Left ventricle myocardium inferior (tissue), 1 donor: ENCODE data around the gene PUDP. TPM values are rescaled to one million over a fixed set of nuclear protein-coding genes. Genes with fewer than 3 reads are reported as not detected.

Experiments used
- DNase-seq: peaks from one replicate; pipeline ENCODE4 v3.0.0-alpha.2; 2020
- H3K27ac ChIP-seq: fragments of 200-600 bp; replicated peaks from 2 replicates; pipeline ENCODE4 v1.8.0; 2021
- H3K27me3 ChIP-seq: fragments of 200-600 bp; 2 replicates; pipeline ENCODE4 v1.8.0; 2021; ENCODE audit warnings: low read depth
- H3K36me3 ChIP-seq: fragments of 200-600 bp; 2 replicates; pipeline ENCODE4 v1.8.0; 2021
- H3K4me1 ChIP-seq: fragments of 200-600 bp; 2 replicates; pipeline ENCODE4 v1.8.0; 2021
- H3K4me3 ChIP-seq: fragments of 200-600 bp; 2 replicates; pipeline ENCODE4 v1.8.0; 2021; ENCODE audit warnings: mild to moderate bottlenecking, moderate library complexity
- H3K9me3 ChIP-seq: fragments of 200-600 bp; replicated peaks from 2 replicates; pipeline ENCODE4 v1.8.0; 2021
- CTCF ChIP-seq: fragments of 200-600 bp; IDR thresholded peaks from 2 replicates; pipeline ENCODE4 v1.8.0; 2021; ENCODE audit warnings: antibody characterized with exemption, mild to moderate bottlenecking, borderline replicate concordance
- intact Hi-C: fragments of 100-400 bp; cut with micrococcal nuclease; formaldehyde crosslinking; loops from one replicate; pipeline ENCODE4 v1.11.0; 2022
- total RNA-seq: library from RNA; stranded (reverse); fragmentation: NEBNext Ultra II Directional; extraction: Animal tissue kit (Norgen Biotek cat#: 25700); gene quantifications from one replicate; pipeline ENCODE4 v1.2.1, GENCODE V29; 2021
- donor health status: DM: no; HTN: yes; CAD: no; lungs with severe emphysema.

Gene PUDP
- total RNA-seq, 1 donor from 2014 or later = 27.1 TPM

- Histone ChIP-seq H3K9me3 (no peaks in the 10 kb centered on the region), H3K4me1 (peaks cover 18% of the 10 kb centered on the region), H3K27me3 (no peaks in the 10 kb centered on the region), H3K4me3 (no peak overlapping the region), H3K27ac (no peak overlapping the region), H3K36me3 (no peaks in the 10 kb centered on the region)
- no peak for DNase-seq
- no peak for TF ChIP-seq CTCF
- intact Hi-C loops = no loop called here
Observed at GRCh38 chrX:7143076-7143475, 4.9 kb downstream of the PUDP start.

- peaks cover 9% of the 10 kb centered on the region for H3K4me1 ChIP-seq
- no peak overlapping the region for H3K4me3 ChIP-seq
- H3K36me3 ChIP-seq = no peaks in the 10 kb centered on the region
- H3K27ac ChIP-seq = no peak overlapping the region
- no peaks in the 10 kb centered on the region for H3K27me3 ChIP-seq
- no peak for TF ChIP-seq CTCF
- DNase-seq = no peak
- intact Hi-C loops = no loop called here
- no peaks in the 10 kb centered on the region for H3K9me3 ChIP-seq
Observed at GRCh38 chrX:7139202-7140081, 8.5 kb downstream of the PUDP start.

GRCh38 chrX:7134981-7135380 lies 13.0 kb downstream of the PUDP start:
- no peak for TF ChIP-seq CTCF
- DNase-seq = no peak
- no peaks in the 10 kb centered on the region for H3K27me3 ChIP-seq
- no peaks in the 10 kb centered on the region for H3K9me3 ChIP-seq
- peaks cover 32% of the 10 kb centered on the region for H3K4me1 ChIP-seq
- H3K4me3 ChIP-seq = no peak overlapping the region
- intact Hi-C loops = no loop called here
- H3K27ac ChIP-seq = no peak overlapping the region
- no peaks in the 10 kb centered on the region for H3K36me3 ChIP-seq

GRCh38 chrX:7133050-7133440 lies 14.9 kb downstream of the PUDP start:
- Histone ChIP-seq H3K4me3 (no peak overlapping the region), H3K4me1 (peaks cover 22% of the 10 kb centered on the region), H3K36me3 (no peaks in the 10 kb centered on the region), H3K27ac (peak overlapping the region; percentile 71), H3K9me3 (no peaks in the 10 kb centered on the region), H3K27me3 (no peaks in the 10 kb centered on the region)
- DNase-seq = peak; percentile 19
- intact Hi-C loops = no loop called here
- no peak for TF ChIP-seq CTCF

- Histone ChIP-seq H3K4me1 (peaks cover 22% of the 10 kb centered on the region), H3K27ac (peak overlapping the region; percentile 71), H3K36me3 (no peaks in the 10 kb centered on the region), H3K9me3 (no peaks in the 10 kb centered on the region), H3K27me3 (no peaks in the 10 kb centered on the region), H3K4me3 (no peak overlapping the region)
- peak; percentile 46 for TF ChIP-seq CTCF
- DNase-seq = no peak
- intact Hi-C loops = no loop called here
Observed at GRCh38 chrX:7132335-7133049, 15.5 kb downstream of the PUDP start.
